ENCODE measurements around the gene ZNF57. TPM values are rescaled to one million over a fixed set of nuclear protein-coding genes. Genes with fewer than 3 reads are reported as not detected.

The ZNF57 gene
- total and polyA plus RNA-seq, 2 donors (not counting 1 experiment from before 2014, with no cell fraction given): 2.8 to 5.3 TPM

DNA sequence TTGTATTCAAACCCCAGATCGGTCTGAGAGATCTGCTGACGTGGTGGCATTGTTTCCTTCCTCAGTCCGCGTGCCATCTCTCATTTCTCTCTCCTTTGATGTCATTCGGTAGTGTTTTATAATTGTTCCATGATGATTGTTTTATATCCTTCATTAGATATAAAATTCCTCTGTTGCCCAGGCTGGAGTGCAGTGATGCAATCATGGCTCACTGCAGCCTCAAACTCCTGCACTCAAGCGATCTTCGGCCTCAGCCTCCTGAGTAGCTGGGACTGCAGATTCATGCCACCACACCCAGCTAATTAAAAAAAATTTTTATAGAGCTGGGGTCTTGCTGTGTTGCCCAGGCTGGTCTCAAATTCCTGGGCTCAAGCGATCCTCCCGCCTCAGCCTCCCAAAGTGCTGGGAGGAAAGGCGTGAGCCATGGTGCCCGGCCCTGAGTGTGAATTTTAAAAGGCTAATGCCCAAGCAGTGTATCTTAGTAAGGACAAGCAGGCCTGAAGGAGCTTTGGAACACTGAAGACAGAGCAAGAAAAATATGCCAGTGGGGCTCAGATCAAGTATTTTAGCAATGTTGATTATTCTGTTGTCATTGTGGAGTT is 5.3 kb downstream of the ZNF57 start:
- Histone ChIP-seq H3K9ac (ENCODE audit: insufficient read depth, low read length) (no peak overlapping the region), H3K4me1 (ENCODE audit: control insufficient read depth, extremely low read depth, insufficient read depth, low read length) (no peaks in the 10 kb centered on the region), H3K79me2 (ENCODE audit: control insufficient read depth, insufficient read depth, low read length) (no peaks in the 10 kb centered on the region), H3K4me2 (ENCODE audit: extremely low read depth, insufficient read depth, low read length) (no peak overlapping the region), H3K4me3 (replicated peaks in 1 of 4; ENCODE audit: control extremely low read depth in 1 of 4, insufficient read depth in 1 of 4, low read depth in 3 of 4, low read length in 4 of 4) (no peak overlapping the region), H4K20me1 (ENCODE audit: control insufficient read depth, extremely low read depth, insufficient read depth, low read length) (no peaks in the 10 kb centered on the region), H2AFZ (ENCODE audit: low read length) (no peak overlapping the region), H3K27me3 (ENCODE audit: control insufficient read depth, insufficient read depth, low read length) (no peaks in the 10 kb centered on the region), H3K27ac (ENCODE audit: insufficient read depth, low read length) (no peak overlapping the region), H3K36me3 (ENCODE audit: control insufficient read depth, insufficient read depth, low read length) (no peaks in the 10 kb centered on the region), H3K9me3 (ENCODE audit: control insufficient read depth, insufficient read depth, low read depth, low read length) (no peaks in the 10 kb centered on the region)
- TF ChIP-seq EZH2 (IDR thresholded peaks at IDR 0.05; ENCODE audit: low read length, missing control alignments): no peak
- TF ChIP-seq, protein P1, sequence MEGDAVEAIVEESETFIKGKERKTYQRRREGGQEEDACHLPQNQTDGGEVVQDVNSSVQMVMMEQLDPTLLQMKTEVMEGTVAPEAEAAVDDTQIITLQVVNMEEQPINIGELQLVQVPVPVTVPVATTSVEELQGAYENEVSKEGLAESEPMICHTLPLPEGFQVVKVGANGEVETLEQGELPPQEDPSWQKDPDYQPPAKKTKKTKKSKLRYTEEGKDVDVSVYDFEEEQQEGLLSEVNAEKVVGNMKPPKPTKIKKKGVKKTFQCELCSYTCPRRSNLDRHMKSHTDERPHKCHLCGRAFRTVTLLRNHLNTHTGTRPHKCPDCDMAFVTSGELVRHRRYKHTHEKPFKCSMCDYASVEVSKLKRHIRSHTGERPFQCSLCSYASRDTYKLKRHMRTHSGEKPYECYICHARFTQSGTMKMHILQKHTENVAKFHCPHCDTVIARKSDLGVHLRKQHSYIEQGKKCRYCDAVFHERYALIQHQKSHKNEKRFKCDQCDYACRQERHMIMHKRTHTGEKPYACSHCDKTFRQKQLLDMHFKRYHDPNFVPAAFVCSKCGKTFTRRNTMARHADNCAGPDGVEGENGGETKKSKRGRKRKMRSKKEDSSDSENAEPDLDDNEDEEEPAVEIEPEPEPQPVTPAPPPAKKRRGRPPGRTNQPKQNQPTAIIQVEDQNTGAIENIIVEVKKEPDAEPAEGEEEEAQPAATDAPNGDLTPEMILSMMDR (conservative IDR thresholded peaks at IDR 0.05 in 1 of 2, IDR thresholded peaks at IDR 0.05 in 1 of 2; ENCODE audit: low read depth in 1 of 2, low read length in 2 of 2): no peak
- DNase-seq (ENCODE audit: low read depth in 2 of 2): no peak

DNA sequence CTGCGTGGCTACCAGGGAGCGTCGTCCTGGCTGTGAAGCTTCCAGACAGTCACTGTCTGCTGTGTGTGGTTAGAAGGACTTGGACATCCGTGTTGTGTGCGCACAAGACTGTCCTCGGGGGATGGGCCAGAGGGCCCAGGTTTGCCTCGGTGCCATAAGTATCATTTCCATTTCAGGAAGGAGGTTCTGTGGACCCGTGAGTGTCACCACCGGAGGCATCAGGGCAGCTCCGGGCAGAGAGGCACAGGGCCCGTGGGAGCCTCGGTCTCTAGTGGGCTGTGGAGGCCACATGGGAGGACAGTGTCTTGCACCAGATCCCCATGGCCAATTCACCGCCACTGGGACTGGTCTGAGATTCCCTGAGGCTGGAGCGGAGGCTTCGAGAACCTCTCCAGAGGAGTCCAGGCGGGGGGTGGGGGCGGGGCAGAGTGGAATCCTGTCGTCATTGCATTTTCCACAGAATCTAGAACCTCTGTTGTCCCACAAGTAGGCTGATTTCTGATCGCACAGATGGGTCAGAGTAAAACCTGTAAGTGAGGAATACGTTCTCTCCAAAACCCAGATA is 6.0 kb downstream of the ZNF57 start:
- no peaks in the 10 kb centered on the region for H3K4me1 ChIP-seq (ENCODE audit: control insufficient read depth, extremely low read depth, insufficient read depth, low read length)
- H4K20me1 ChIP-seq (ENCODE audit: control insufficient read depth, extremely low read depth, insufficient read depth, low read length): no peaks in the 10 kb centered on the region
- H3K4me2 ChIP-seq (ENCODE audit: extremely low read depth, insufficient read depth, low read length): no peak overlapping the region
- no peak overlapping the region for H3K27ac ChIP-seq (ENCODE audit: insufficient read depth, low read length)
- no peak for DNase-seq (ENCODE audit: low read depth in 2 of 2)
- H3K9ac ChIP-seq (ENCODE audit: insufficient read depth, low read length): no peak overlapping the region
- no peaks in the 10 kb centered on the region for H3K27me3 ChIP-seq (ENCODE audit: control insufficient read depth, insufficient read depth, low read length)
- no peak overlapping the region for H2AFZ ChIP-seq (ENCODE audit: low read length)
- H3K79me2 ChIP-seq (ENCODE audit: control insufficient read depth, insufficient read depth, low read length): no peaks in the 10 kb centered on the region
- TF ChIP-seq, protein P1 (conservative IDR thresholded peaks at IDR 0.05 in 1 of 2, IDR thresholded peaks at IDR 0.05 in 1 of 2; ENCODE audit: low read depth in 1 of 2, low read length in 2 of 2): no peak
- TF ChIP-seq EZH2 (IDR thresholded peaks at IDR 0.05; ENCODE audit: low read length, missing control alignments): no peak
- no peaks in the 10 kb centered on the region for H3K36me3 ChIP-seq (ENCODE audit: control insufficient read depth, insufficient read depth, low read length)
- no peak overlapping the region for H3K4me3 ChIP-seq (replicated peaks in 1 of 4; ENCODE audit: control extremely low read depth in 1 of 4, insufficient read depth in 1 of 4, low read depth in 3 of 4, low read length in 4 of 4)
- no peaks in the 10 kb centered on the region for H3K9me3 ChIP-seq (ENCODE audit: control insufficient read depth, insufficient read depth, low read depth, low read length)

DNA sequence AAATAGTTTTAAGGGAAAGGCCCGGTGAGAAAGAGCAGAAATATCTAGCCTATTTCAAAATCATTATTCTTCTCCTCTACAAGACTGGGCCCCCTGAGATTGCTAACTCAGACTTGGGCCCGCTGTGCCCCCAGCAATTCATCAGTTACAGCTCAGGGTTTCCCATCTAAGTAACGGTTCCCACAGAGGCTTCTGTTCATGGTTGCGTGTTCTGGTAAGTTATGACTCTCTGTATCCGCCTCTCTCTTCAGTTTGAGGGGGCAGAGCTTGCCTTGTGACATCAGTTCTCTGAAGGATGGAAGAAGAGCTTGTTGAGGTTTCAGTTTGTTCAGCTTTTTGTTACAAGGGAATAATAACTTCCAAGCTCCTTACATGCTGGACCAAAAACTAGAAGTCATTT is 11.6 kb downstream of the ZNF57 start:
- no peak overlapping the region for H3K4me3 ChIP-seq (replicated peaks in 1 of 4; ENCODE audit: control extremely low read depth in 1 of 4, insufficient read depth in 1 of 4, low read depth in 3 of 4, low read length in 4 of 4)
- H3K79me2 ChIP-seq (ENCODE audit: control insufficient read depth, insufficient read depth, low read length): no peaks in the 10 kb centered on the region
- no peak overlapping the region for H3K27ac ChIP-seq (ENCODE audit: insufficient read depth, low read length)
- no peak overlapping the region for H2AFZ ChIP-seq (ENCODE audit: low read length)
- H3K9ac ChIP-seq (ENCODE audit: insufficient read depth, low read length): no peak overlapping the region
- TF ChIP-seq EZH2 (IDR thresholded peaks at IDR 0.05; ENCODE audit: low read length, missing control alignments): no peak
- peaks cover 2% of the 10 kb centered on the region for H3K9me3 ChIP-seq (ENCODE audit: control insufficient read depth, insufficient read depth, low read depth, low read length)
- H3K4me2 ChIP-seq (ENCODE audit: extremely low read depth, insufficient read depth, low read length): no peak overlapping the region
- H4K20me1 ChIP-seq (ENCODE audit: control insufficient read depth, extremely low read depth, insufficient read depth, low read length): no peaks in the 10 kb centered on the region
- H3K36me3 ChIP-seq (ENCODE audit: control insufficient read depth, insufficient read depth, low read length): peaks cover 4% of the 10 kb centered on the region
- no peaks in the 10 kb centered on the region for H3K27me3 ChIP-seq (ENCODE audit: control insufficient read depth, insufficient read depth, low read length)
- DNase-seq (ENCODE audit: low read depth in 2 of 2): no peak
- H3K4me1 ChIP-seq (ENCODE audit: control insufficient read depth, extremely low read depth, insufficient read depth, low read length): no peaks in the 10 kb centered on the region

Measured in fibroblast of lung (primary cell).